ENCODE results near the gene DDOST. TPM values are rescaled to one million over a fixed set of nuclear protein-coding genes. Genes with fewer than 3 reads are reported as not detected.

The DDOST gene
- polyA plus RNA-seq, 3 donors = 125 to 245 (median 241) TPM

DNA sequence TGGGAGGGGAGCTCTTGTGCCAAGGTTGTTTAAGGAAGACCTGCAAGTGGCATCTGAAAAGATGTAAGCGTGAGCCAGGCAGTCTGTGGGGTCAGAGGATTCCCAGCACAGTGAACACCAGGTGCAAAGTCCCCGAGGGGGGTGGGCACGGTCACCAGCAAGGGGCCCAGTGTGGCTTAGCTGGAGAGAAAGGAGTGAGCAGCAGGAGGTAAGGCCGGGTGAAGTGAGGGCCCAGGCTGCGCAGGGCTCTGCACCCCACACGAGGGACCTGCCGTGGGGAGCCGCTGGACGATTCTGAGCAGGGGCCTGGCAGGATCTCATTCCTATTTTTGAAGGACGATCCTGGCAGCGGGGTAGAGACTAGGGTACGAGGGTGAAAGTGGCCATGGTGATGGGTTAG lies 4.1 kb downstream of the DDOST start:
- intact Hi-C loops (cut with micrococcal nuclease) = no loop called here

DNA sequence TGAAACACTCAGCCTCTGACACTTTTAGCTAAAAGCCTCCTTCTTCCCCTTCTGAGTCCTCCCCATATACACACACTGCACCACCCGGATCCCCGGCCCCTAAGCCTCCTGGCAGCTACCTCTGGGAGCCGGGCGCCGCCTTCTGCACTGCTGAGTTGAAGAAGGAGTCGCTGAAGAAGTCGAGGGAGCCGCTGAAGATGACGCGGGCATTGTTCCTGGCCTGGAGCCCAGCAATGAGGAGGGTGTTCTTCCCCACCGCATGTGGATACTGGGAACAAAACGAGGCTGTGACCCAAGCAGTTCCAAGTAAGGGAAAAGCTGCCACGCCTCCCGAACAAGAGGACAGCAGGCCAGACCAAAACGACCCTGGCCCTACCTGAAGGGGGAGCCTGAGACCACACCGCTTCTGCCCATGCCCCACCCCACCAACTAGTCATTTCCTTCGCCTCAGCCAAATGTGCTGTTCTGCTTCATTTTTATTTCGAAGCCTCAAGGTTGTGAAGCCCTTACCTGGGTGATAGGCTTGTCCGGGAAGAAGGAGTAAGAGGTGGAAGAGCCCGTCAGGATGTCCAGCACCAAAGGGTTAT lies 7.0 kb downstream of the DDOST start:
- Histone ChIP-seq H3K4me3 (replicated peaks in 1 of 3; ENCODE audit: low read depth in 2 of 3, low read length in 3 of 3) (no peak overlapping the region), H3K9me3 (replicated peaks in 1 of 2; ENCODE audit: control insufficient read depth in 1 of 2, insufficient read depth in 1 of 2, low read length in 2 of 2) (no peaks in the 10 kb centered on the region), H3K27me3 (ENCODE audit: control insufficient read depth in 2 of 2, insufficient read depth in 2 of 2, low read length in 2 of 2) (no peaks in the 10 kb centered on the region), H3K79me2 (ENCODE audit: insufficient read depth, low read length) (peaks cover 41% of the 10 kb centered on the region), H3K4me1 (ENCODE audit: control insufficient read depth in 1 of 2, insufficient read depth in 2 of 2, low read length in 2 of 2) (peaks cover 0 to under 1% of the 10 kb centered on the region in 2 donors), H3K9ac (ENCODE audit: insufficient read depth, low read length, poor library complexity, severe bottlenecking) (no peak overlapping the region), H2AFZ (ENCODE audit: insufficient read depth, low read depth, low read length, poor library complexity, severe bottlenecking) (no peak overlapping the region), H3K36me3 (replicated peaks in 1 of 2; ENCODE audit: control insufficient read depth in 1 of 2, insufficient read depth in 2 of 2, low read length in 2 of 2) (peaks cover 84 to 98% of the 10 kb centered on the region in 2 donors), H4K20me1 (ENCODE audit: insufficient read depth, low read length) (peaks cover 65% of the 10 kb centered on the region), H3K27ac (ENCODE audit: low read depth in 1 of 2, low read length in 2 of 2) (no peak overlapping the region), H3K4me2 (replicated peaks; ENCODE audit: extremely low read depth, low read length, poor library complexity, severe bottlenecking) (no peak overlapping the region)
- intact Hi-C loops (cut with micrococcal nuclease) = no loop called here
- Mint-ChIP-seq H3K4me3 (no peak overlapping the region), H3K9me3 (no peaks in the 10 kb centered on the region), H3K27me3 (ENCODE audit: low read depth in 3 of 3) (peaks cover 0 to 1% (median 0%) of the 10 kb centered on the region in 3 donors), H3K27ac (peak overlapping the region in 3 of 7 donors; percentile 10 to 31 (median 15)), H3K36me3 (peaks cover 85 to 99% of the 10 kb centered on the region in 2 donors), H3K4me1 (peaks cover 1% of the 10 kb centered on the region)
- no peak for DNase-seq
- 93% methylated on average over 14 of the region's 20 CpGs for WGBS (ENCODE audit: insufficient coverage)
- TF ChIP-seq, protein P1, sequence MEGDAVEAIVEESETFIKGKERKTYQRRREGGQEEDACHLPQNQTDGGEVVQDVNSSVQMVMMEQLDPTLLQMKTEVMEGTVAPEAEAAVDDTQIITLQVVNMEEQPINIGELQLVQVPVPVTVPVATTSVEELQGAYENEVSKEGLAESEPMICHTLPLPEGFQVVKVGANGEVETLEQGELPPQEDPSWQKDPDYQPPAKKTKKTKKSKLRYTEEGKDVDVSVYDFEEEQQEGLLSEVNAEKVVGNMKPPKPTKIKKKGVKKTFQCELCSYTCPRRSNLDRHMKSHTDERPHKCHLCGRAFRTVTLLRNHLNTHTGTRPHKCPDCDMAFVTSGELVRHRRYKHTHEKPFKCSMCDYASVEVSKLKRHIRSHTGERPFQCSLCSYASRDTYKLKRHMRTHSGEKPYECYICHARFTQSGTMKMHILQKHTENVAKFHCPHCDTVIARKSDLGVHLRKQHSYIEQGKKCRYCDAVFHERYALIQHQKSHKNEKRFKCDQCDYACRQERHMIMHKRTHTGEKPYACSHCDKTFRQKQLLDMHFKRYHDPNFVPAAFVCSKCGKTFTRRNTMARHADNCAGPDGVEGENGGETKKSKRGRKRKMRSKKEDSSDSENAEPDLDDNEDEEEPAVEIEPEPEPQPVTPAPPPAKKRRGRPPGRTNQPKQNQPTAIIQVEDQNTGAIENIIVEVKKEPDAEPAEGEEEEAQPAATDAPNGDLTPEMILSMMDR (IDR thresholded peaks at IDR 0.05) = no peak

More for the DNA sequence above, 4.1 kb downstream of the DDOST start:
- H3K9me3 ChIP-seq (replicated peaks in 1 of 2; ENCODE audit: control insufficient read depth in 1 of 2, insufficient read depth in 1 of 2, low read length in 2 of 2) = no peaks in the 10 kb centered on the region
- H3K27me3 ChIP-seq (ENCODE audit: control insufficient read depth in 2 of 2, insufficient read depth in 2 of 2, low read length in 2 of 2) = no peaks in the 10 kb centered on the region
- peaks cover 60% of the 10 kb centered on the region for H4K20me1 ChIP-seq (ENCODE audit: insufficient read depth, low read length)
- H2AFZ ChIP-seq (ENCODE audit: insufficient read depth, low read depth, low read length, poor library complexity, severe bottlenecking) = no peak overlapping the region
- H3K9ac ChIP-seq (ENCODE audit: insufficient read depth, low read length, poor library complexity, severe bottlenecking) = no peak overlapping the region
- Mint-ChIP-seq H3K27me3 (ENCODE audit: low read depth in 3 of 3) (no peaks in the 10 kb centered on the region), H3K4me1 (peaks cover 20% of the 10 kb centered on the region), H3K27ac (peak overlapping the region in 3 of 7 donors; percentile 15 to 60 (median 37)), H3K36me3 (peaks cover 65 to 78% of the 10 kb centered on the region in 2 donors), H3K4me3 (no peak overlapping the region), H3K9me3 (no peaks in the 10 kb centered on the region)
- H3K4me3 ChIP-seq (replicated peaks in 1 of 3; ENCODE audit: low read depth in 2 of 3, low read length in 3 of 3) = no peak overlapping the region
- no peak overlapping the region for H3K4me2 ChIP-seq (replicated peaks; ENCODE audit: extremely low read depth, low read length, poor library complexity, severe bottlenecking)
- TF ChIP-seq, protein P1 (IDR thresholded peaks at IDR 0.05) = no peak
- peaks cover 17 to 22% of the 10 kb centered on the region in 2 donors for H3K4me1 ChIP-seq (ENCODE audit: control insufficient read depth in 1 of 2, insufficient read depth in 2 of 2, low read length in 2 of 2)
- 95% methylated on average over 12 of the region's 12 CpGs for WGBS (ENCODE audit: insufficient coverage)
- no peak for DNase-seq
- H3K36me3 ChIP-seq (replicated peaks in 1 of 2; ENCODE audit: control insufficient read depth in 1 of 2, insufficient read depth in 2 of 2, low read length in 2 of 2) = peaks cover 60 to 77% of the 10 kb centered on the region in 2 donors
- no peak overlapping the region for H3K27ac ChIP-seq (ENCODE audit: low read depth in 1 of 2, low read length in 2 of 2)
- H3K79me2 ChIP-seq (ENCODE audit: insufficient read depth, low read length) = peaks cover 63% of the 10 kb centered on the region

Measured in CD14-positive monocyte (primary cell).